NB4 (cell line): Measurements from ENCODE around the gene LRFN2.
A peak's percentile ranks its signal among the peaks of the same experiment; 100 is the strongest.

Experiments used
- DNase-seq: peaks from one replicate; pipeline ENCODE4 v3.0.0; 2010; ENCODE audit warnings: low read depth
- H3K4me3 ChIP-seq: one replicate; pipeline ENCODE4 v1.5.1; 2011; ENCODE audit warnings: mild to moderate bottlenecking, low read depth, low read length, moderate library complexity
- MYC ChIP-seq: IDR thresholded peaks from 2 replicates; pipeline ENCODE4 v1.6.1; 2011; ENCODE audit warnings: low read depth, low read length
- POLR2A ChIP-seq: IDR thresholded peaks from 2 replicates; pipeline ENCODE4 v1.6.1; 2011; ENCODE audit warnings: mild to moderate bottlenecking; ENCODE audit not compliant: insufficient read length; ENCODE audit errors: extremely low read depth
- TF ChIP-seq, protein P1 (sequence below): IDR thresholded peaks from one replicate; pipeline ENCODE4 v1.5.1; 2012; ENCODE audit warnings: low read depth, low read length
- TF ChIP-seq, protein P2 (sequence below): IDR thresholded peaks from 2 replicates; pipeline ENCODE4 v1.6.1; 2011; ENCODE audit warnings: low read depth, low read length

LRFN2 gene

DNA sequence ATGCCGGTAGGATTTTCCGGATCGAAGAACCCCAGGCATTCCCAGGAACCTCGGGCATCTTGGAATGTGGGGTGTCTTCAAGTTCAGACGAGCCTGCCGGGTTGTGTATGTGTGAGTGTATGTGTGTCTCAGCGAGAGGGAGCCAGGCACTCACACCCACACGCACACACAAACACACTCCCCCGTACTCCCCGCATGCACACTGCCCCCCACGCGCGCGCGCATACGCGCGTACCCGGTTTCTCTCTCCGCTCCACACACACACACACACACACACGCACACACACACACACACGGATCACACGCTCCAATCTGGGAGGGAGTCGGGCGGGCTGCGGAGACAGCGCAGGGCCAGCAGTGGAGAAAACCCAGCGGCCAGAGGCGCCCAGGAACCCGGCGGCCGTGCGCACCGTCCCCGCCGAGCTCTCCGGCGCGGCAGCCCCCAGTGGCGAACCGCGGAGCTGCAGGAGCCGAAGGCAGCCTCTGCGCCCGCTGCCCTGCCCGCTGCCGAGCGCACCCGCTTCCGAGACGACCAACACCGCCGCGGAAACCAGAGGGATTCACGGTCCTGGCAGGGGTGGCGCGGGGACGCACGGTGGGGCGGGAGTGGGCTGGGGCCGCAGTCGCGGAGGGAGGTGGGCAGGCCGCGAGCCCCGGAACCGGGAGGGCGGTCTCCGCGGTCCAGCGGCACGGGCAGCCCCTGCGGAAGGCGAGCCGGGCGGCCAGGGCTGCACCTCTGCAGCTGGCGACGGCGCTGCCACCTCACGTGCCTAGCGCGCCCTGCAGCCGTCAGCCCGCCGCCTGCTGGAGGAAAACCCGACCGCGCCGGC lies at the start of gene LRFN2:
Gene LRFN2 (minus strand): TSS at position 125 of the 830 bp plus-strand sequence.
- no peak for TF ChIP-seq MYC
- TF ChIP-seq, protein P1, sequence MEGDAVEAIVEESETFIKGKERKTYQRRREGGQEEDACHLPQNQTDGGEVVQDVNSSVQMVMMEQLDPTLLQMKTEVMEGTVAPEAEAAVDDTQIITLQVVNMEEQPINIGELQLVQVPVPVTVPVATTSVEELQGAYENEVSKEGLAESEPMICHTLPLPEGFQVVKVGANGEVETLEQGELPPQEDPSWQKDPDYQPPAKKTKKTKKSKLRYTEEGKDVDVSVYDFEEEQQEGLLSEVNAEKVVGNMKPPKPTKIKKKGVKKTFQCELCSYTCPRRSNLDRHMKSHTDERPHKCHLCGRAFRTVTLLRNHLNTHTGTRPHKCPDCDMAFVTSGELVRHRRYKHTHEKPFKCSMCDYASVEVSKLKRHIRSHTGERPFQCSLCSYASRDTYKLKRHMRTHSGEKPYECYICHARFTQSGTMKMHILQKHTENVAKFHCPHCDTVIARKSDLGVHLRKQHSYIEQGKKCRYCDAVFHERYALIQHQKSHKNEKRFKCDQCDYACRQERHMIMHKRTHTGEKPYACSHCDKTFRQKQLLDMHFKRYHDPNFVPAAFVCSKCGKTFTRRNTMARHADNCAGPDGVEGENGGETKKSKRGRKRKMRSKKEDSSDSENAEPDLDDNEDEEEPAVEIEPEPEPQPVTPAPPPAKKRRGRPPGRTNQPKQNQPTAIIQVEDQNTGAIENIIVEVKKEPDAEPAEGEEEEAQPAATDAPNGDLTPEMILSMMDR: peak; percentile 34
- peak; percentile 58 for DNase-seq
- no peak within 1 kb of the TSS for H3K4me3 ChIP-seq

DNA sequence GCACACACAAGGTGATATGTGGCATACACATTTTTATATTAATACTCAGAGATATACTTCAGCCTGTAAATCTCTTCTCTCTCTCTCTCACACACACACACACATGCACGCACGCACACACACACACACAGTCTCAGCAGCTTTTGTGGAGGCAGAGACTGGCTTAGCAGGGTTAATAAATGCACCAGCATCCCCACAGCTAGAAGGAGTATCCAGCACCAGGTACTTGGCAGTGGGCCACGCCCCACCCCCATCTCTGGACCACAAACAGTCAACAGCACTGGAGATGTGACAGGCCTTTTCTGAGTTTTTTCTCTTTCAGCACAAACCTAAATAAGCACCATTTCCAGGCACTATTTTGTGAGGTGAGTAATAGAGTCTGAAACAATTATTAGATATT lies 47.3 kb upstream of the LRFN2 start:
- TF ChIP-seq, protein P1: no peak
- TF ChIP-seq POLR2A: no peak
- TF ChIP-seq, protein P2, sequence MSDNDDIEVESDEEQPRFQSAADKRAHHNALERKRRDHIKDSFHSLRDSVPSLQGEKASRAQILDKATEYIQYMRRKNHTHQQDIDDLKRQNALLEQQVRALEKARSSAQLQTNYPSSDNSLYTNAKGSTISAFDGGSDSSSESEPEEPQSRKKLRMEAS: no peak
- no peak for TF ChIP-seq MYC
- no peak for DNase-seq
- H3K4me3 ChIP-seq: no peak overlapping the region

DNA sequence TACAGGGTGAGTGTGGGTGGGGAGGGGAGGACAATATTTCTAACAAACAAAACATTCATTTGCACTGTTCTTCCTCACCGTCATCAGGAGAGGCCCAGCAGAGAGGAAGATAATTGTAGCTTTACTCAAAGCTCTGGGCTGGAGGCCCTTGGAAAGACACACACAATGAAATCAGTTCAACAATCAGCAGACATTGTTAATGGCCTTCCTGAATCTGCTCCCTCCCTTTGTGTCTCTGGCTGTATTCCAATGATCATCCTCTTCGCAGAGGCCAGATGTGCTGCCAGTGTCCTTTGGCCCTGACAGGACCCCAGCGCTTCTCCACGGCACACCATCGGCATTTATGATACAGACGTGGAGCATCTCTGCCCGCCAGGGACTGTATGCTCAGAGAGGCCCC lies 44.6 kb upstream of the LRFN2 start:
- no peak overlapping the region for H3K4me3 ChIP-seq
- TF ChIP-seq POLR2A: no peak
- TF ChIP-seq MYC: no peak
- TF ChIP-seq, protein P1: no peak
- TF ChIP-seq, protein P2: no peak
- no peak for DNase-seq

DNA sequence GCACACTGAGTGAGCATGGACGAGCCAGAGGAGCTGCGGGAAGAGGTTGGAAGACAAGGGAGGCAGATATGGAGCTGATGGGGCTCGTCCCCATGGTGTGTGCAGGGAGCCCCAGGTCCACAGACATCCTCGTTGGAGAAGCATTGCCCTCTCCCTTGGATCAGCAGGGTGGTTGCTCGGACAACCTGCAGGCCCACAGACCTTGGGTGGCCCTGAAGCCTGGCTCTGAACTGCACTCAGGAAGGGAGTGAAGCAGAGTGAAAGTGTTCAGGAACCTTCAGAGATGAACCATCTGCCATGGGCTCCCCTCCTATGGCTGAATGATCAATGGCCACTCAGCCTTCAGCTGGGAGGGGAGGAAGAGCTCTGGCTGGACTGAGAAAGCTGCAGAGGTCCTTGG lies 43.3 kb upstream of the LRFN2 start:
- no peak for DNase-seq
- H3K4me3 ChIP-seq: no peak overlapping the region
- TF ChIP-seq, protein P2: no peak
- TF ChIP-seq MYC (no peak), POLR2A (no peak)
- TF ChIP-seq, protein P1: no peak

DNA sequence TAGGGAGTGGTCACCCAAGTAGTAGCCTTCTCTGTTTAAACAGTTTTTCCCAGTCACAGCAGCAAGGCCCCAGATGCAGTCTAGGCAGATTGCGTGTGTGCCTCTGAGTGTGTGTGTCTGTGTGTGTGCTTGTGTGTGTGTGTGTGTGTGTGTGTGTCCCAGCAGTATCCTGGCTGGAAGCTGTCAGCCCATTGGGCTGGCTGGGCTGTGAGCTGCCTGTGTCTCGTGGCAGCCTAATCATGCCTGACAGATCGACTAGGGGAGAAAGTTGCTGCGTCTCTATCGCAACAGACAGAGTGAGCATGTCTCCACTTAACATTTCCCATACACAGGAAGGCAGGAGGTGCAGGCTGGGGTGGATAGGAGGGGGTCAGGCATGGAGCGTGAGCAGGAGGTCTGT lies 42.9 kb upstream of the LRFN2 start:
- TF ChIP-seq, protein P1: no peak
- no peak for TF ChIP-seq POLR2A
- no peak for TF ChIP-seq MYC
- TF ChIP-seq, protein P2: no peak
- no peak overlapping the region for H3K4me3 ChIP-seq
- DNase-seq: no peak

DNA sequence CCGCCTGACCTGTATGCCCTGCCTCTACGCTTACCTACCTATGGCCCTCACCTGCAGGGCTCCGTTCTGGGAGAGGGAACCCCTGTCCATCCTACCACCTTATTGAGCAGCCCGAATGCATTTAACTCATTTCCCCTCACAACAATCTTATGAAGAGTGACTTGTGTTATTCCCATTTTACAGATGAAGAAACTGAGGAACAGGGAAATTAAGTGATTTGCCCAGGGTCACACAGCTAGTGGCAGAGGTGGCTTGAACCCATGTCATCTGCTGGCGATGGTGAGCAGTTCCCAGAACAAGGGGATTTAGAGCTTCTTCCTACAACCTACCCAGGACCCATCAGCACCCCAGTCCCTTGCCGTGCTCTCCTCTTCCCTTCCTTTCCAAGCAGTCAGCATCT lies 42.3 kb upstream of the LRFN2 start:
- TF ChIP-seq MYC (no peak), POLR2A (no peak)
- TF ChIP-seq, protein P2: no peak
- TF ChIP-seq, protein P1: no peak
- H3K4me3 ChIP-seq: no peak overlapping the region
- DNase-seq: no peak
